H9 (cell line): Measurements from ENCODE around the gene CADM1. TPM values are rescaled to one million over a fixed set of nuclear protein-coding genes. Genes with fewer than 3 reads are reported as not detected.

Experiments used
- DNase-seq: peaks from one replicate; pipeline ENCODE4 v3.0.0-alpha.2; 2017
- H2AFZ ChIP-seq: one replicate; pipeline ENCODE4 v1.6.1; 2013; ENCODE audit warnings: mild to moderate bottlenecking, low read length, control low read depth, moderate library complexity
- H2AK5ac ChIP-seq: 2 replicates; pipeline ENCODE4 v1.6.1; 2013; ENCODE audit warnings: low read length, control low read depth, mixed read lengths; ENCODE audit not compliant: insufficient read length
- H2BK120ac ChIP-seq: one replicate; pipeline ENCODE4 v1.6.1; 2013; ENCODE audit warnings: low read depth, mild to moderate bottlenecking, low read length, control low read depth, inconsistent platforms; ENCODE audit not compliant: poor library complexity, severe bottlenecking
- H2BK12ac ChIP-seq: 2 replicates; pipeline ENCODE4 v1.6.1; 2013; ENCODE audit warnings: low read length, control low read depth, mixed read lengths, low read depth; ENCODE audit not compliant: insufficient read length
- H2BK15ac ChIP-seq: 2 replicates; pipeline ENCODE4 v1.6.1; 2013; ENCODE audit warnings: low read depth, low read length, control low read depth
- H2BK20ac ChIP-seq: one replicate; pipeline ENCODE4 v1.6.1; 2013; ENCODE audit warnings: low read depth, mild to moderate bottlenecking, low read length, control low read depth, inconsistent platforms; ENCODE audit not compliant: poor library complexity, severe bottlenecking
- H2BK5ac ChIP-seq: 2 replicates; pipeline ENCODE4 v1.6.1; 2013; ENCODE audit warnings: low read length, control low read depth, mixed read lengths; ENCODE audit not compliant: insufficient read length
- H3K14ac ChIP-seq: 2 replicates; pipeline ENCODE4 v1.6.1; 2013; ENCODE audit warnings: low read length, control low read depth; ENCODE audit not compliant: insufficient read depth
- H3K18ac ChIP-seq: 2 replicates; pipeline ENCODE4 v1.6.1; 2013; ENCODE audit warnings: low read depth, mild to moderate bottlenecking, mixed read lengths, low read length, control low read depth; ENCODE audit not compliant: insufficient read length
- H3K23ac ChIP-seq: 2 replicates; pipeline ENCODE4 v1.6.1; 2013; ENCODE audit warnings: low read length, control low read depth, mixed read lengths, low read depth; ENCODE audit not compliant: insufficient read length
- H3K23me2 ChIP-seq: 2 replicates; pipeline ENCODE4 v1.6.1; 2013; ENCODE audit warnings: low read depth, mild to moderate bottlenecking, mixed read lengths, low read length, control low read depth; ENCODE audit not compliant: insufficient read length, poor library complexity, severe bottlenecking
- H3K27ac ChIP-seq: 2 replicates; pipeline ENCODE4 v1.5.1; 2013; ENCODE audit warnings: low read length, control low read depth, mixed read lengths, low read depth; ENCODE audit not compliant: insufficient read length
- H3K27me3 ChIP-seq: 2 replicates; pipeline ENCODE4 v1.6.1; 2013; ENCODE audit warnings: low read length, control low read depth, inconsistent platforms; ENCODE audit not compliant: insufficient read depth
- H3K4ac ChIP-seq: 2 replicates; pipeline ENCODE4 v1.6.1; 2013; ENCODE audit warnings: low read depth, mild to moderate bottlenecking, control low read depth, inconsistent platforms, low read length, moderate library complexity
- H3K4me1 ChIP-seq: 2 replicates; pipeline ENCODE4 v1.6.1; 2013; ENCODE audit warnings: low read length, control low read depth, inconsistent platforms; ENCODE audit not compliant: insufficient read depth
- H3K4me2 ChIP-seq: 2 replicates; pipeline ENCODE4 v1.6.1; 2013; ENCODE audit warnings: low read length, control low read depth, mixed read lengths; ENCODE audit not compliant: insufficient read length, insufficient read depth
- H3K56ac ChIP-seq: 2 replicates; pipeline ENCODE4 v1.6.1; 2013; ENCODE audit warnings: low read depth, mild to moderate bottlenecking, mixed read lengths, low read length, control low read depth; ENCODE audit not compliant: insufficient read length
- H3K79me1 ChIP-seq: 2 replicates; pipeline ENCODE4 v1.6.1; 2013; ENCODE audit warnings: low read depth, mild to moderate bottlenecking, moderate library complexity, low read length, control low read depth, inconsistent platforms; ENCODE audit not compliant: insufficient read depth, poor library complexity, severe bottlenecking
- H3K79me2 ChIP-seq: 2 replicates; pipeline ENCODE4 v1.6.1; 2013; ENCODE audit warnings: low read length, control low read depth, inconsistent platforms; ENCODE audit not compliant: insufficient read depth
- H3K9ac ChIP-seq: 2 replicates; pipeline ENCODE4 v1.6.1; 2013; ENCODE audit warnings: low read length, control low read depth, mixed read lengths; ENCODE audit not compliant: insufficient read length; ENCODE audit errors: extremely low read depth
- H3K9me3 ChIP-seq: one replicate; pipeline ENCODE4 v1.6.1; 2013; ENCODE audit warnings: low read depth, low read length, inconsistent platforms; ENCODE audit not compliant: control insufficient read depth
- H3T11ph ChIP-seq: one replicate; pipeline ENCODE4 v1.6.1; 2013; ENCODE audit warnings: mild to moderate bottlenecking, low read length, control low read depth, inconsistent platforms
- H4K20me1 ChIP-seq: one replicate; pipeline ENCODE4 v1.6.1; 2013; ENCODE audit not compliant: control insufficient read depth, insufficient read length, insufficient read depth
- H4K5ac ChIP-seq: 2 replicates; pipeline ENCODE4 v1.6.1; 2013; ENCODE audit warnings: low read depth, mild to moderate bottlenecking, mixed read lengths, low read length, control low read depth; ENCODE audit not compliant: insufficient read length
- H4K8ac ChIP-seq: replicated peaks from 2 replicates; pipeline ENCODE4 v1.6.1; 2013; ENCODE audit warnings: low read length, control low read depth, mixed read lengths, low read depth; ENCODE audit not compliant: insufficient read length
- H4K91ac ChIP-seq: 2 replicates; pipeline ENCODE4 v1.6.1; 2013; ENCODE audit warnings: low read depth, mild to moderate bottlenecking, moderate library complexity, mixed read lengths, low read length, control low read depth; ENCODE audit not compliant: insufficient read length
- H3K27ac Mint-ChIP-seq, 3 experiments: 2 replicates in 2 of 3; 3 replicates in 1 of 3; pipeline ENCODE4 v1.8.0; 2020 to 2021; ENCODE audit warnings: mixed read lengths in 3 of 3, mild to moderate bottlenecking in 1 of 3, moderate library complexity in 1 of 3
- H3K27me3 Mint-ChIP-seq: 2 replicates; pipeline ENCODE4 v1.8.0; 2021; ENCODE audit warnings: low read depth, mild to moderate bottlenecking, moderate library complexity, mixed read lengths
- H3K36me3 Mint-ChIP-seq, 3 experiments: 2 replicates in 2 of 3; 3 replicates in 1 of 3; pipeline ENCODE4 v1.8.0; 2020 to 2021; ENCODE audit warnings: low read depth in 3 of 3, mixed read lengths in 3 of 3; ENCODE audit not compliant: insufficient read depth in 1 of 3
- H3K4me1 Mint-ChIP-seq, 2 experiments: 2 replicates each; pipeline ENCODE4 v1.8.0; 2020; ENCODE audit warnings: mixed read lengths in 2 of 2
- H3K4me3 Mint-ChIP-seq, 2 experiments: 2 replicates in 1 of 2; 3 replicates in 1 of 2; pipeline ENCODE4 v1.8.0; 2020 to 2021; ENCODE audit warnings: mild to moderate bottlenecking in 2 of 2, mixed read lengths in 2 of 2, moderate library complexity in 1 of 2
- H3K9me3 Mint-ChIP-seq, 2 experiments: 2 replicates in 1 of 2; 3 replicates in 1 of 2; pipeline ENCODE4 v1.8.0; 2020; ENCODE audit warnings: mild to moderate bottlenecking in 2 of 2, mixed read lengths in 2 of 2, moderate library complexity in 1 of 2
- CTCF ChIP-seq: fragments of 200-600 bp; sonication (generic); conservative IDR thresholded peaks from 3 replicates; pipeline ENCODE4 v1.8.0; 2021; ENCODE audit warnings: antibody characterized with exemption, mild to moderate bottlenecking
- WGBS: extraction: QIAGEN DNeasy Blood & Tissue Kit; methylation state at CpG from one replicate; pipeline ENCODE4 v1.1.7; 2013; ENCODE audit warnings: missing lambda C conversion rate, low lambda C conversion rate, mixed read lengths; ENCODE audit not compliant: insufficient read length; ENCODE audit errors: extremely low coverage; 5-methylcytosine and 5-hydroxymethylcytosine counted together
- total RNA-seq: library from RNA; stranded (reverse); gene quantifications from 2 replicates; pipeline ENCODE4 v1.2.1, GENCODE V29; 2021

CADM1 gene
- total RNA-seq, 1 experiment from 2014 or later: 11.9 TPM

GRCh38 chr11:115126092-115126491, 378.1 kb downstream of the CADM1 start:
- Histone ChIP-seq H3K18ac (no peak overlapping the region), H2AFZ (no peak overlapping the region), H3K4ac (no peak overlapping the region), H2BK5ac (no peak overlapping the region), H3K79me1 (no peaks in the 10 kb centered on the region), H2BK15ac (no peak overlapping the region), H4K91ac (no peak overlapping the region), H2BK120ac (no peak overlapping the region), H3K9me3 (no peaks in the 10 kb centered on the region), H3K4me1 (peaks cover 2% of the 10 kb centered on the region; the same call in 1 of the 2 replicates), H4K20me1 (no peaks in the 10 kb centered on the region), H3K23ac (no peak overlapping the region), H3K79me2 (no peaks in the 10 kb centered on the region), H3K27ac (no peak overlapping the region), H3K9ac (no peak overlapping the region), H4K5ac (no peak overlapping the region), H3K14ac (no peak overlapping the region), H3K23me2 (no peaks in the 10 kb centered on the region), H4K8ac (no peak overlapping the region), H3K56ac (no peak overlapping the region), H3K27me3 (no peaks in the 10 kb centered on the region), H3K4me2 (no peak overlapping the region), H2AK5ac (no peak overlapping the region), H2BK20ac (no peak overlapping the region), H3T11ph (no peak overlapping the region), H2BK12ac (no peak overlapping the region)
- no peaks in the 10 kb centered on the region for H3K36me3 Mint-ChIP-seq
- peaks cover 8% of the 10 kb centered on the region in 2 experiments for H3K4me1 Mint-ChIP-seq
- H3K27ac Mint-ChIP-seq: no peak overlapping the region
- no peaks in the 10 kb centered on the region; the same call in none of the 2 replicates for H3K27me3 Mint-ChIP-seq
- H3K9me3 Mint-ChIP-seq: no peaks in the 10 kb centered on the region; a peak in 1 of 5 replicates
- no peak for TF ChIP-seq CTCF
- no peak for DNase-seq
- no peak overlapping the region for H3K4me3 Mint-ChIP-seq
- WGBS: no CpG with 5 or more reads among the region's 2 CpGs
